ENCODE measurements around the gene MLLT1. TPM values are rescaled to one million over a fixed set of nuclear protein-coding genes. Genes with fewer than 3 reads are reported as not detected.
A peak's percentile ranks its signal among the peaks of the same experiment; 100 is the strongest.

MLLT1 gene
- total and polyA plus RNA-seq, 7 donors: 9.9 to 25.5 (median 16.3) TPM

DNA sequence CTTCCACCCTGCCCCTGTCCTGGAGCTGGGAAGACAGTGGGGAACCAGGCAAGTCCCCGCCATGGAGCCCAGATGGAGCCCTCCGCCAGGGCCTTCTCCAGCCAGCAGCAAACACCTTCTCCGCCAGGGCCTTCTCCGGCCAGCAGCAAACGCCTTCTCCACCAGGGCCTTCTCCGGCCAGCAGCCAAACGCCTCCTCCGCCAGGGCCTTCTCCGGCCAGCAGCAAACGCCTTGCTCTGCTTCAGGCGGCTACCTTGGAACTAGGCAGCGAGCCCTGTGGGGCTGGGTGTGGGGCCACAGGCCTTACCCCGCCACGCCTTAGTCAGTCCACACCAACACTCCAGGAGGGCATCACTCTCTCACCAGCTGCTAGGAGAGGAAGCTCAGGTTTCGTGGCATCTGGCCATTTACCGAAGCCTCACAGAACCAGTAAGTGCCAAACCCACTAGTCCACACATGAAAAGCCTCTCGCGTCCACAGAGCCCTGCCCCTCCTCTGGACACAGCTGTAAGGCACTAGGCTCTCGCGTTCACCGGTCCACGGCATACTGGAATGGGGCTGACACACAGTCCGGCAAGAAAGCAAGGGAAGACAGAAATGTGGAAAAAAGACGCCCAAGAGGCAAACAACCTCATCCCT is 41.0 kb downstream of the MLLT1 start:
- WGBS, 2 donors: 80 to 84% methylated on average over 24 of the region's 24 CpGs
- Histone ChIP-seq H3K9me3 (no peaks in the 10 kb centered on the region), H3K36me3 (no peaks in the 10 kb centered on the region), H3K27ac (peak overlapping the region; percentile 52 to 68 (median 62)), H3K27me3 (no peaks in the 10 kb centered on the region), H3K4me1 (peaks cover 0 to 91% (median 77%) of the 10 kb centered on the region in 4 donors), H3K4me3 (no peak overlapping the region)
- no peak for DNase-seq
- TF ChIP-seq POLR2A (IDR thresholded peaks at IDR 0.05) (no peak), EP300 (IDR thresholded peaks at IDR 0.05) (no peak), POLR2AphosphoS5 (IDR thresholded peaks at IDR 0.05) (no peak)
- TF ChIP-seq, protein P1, sequence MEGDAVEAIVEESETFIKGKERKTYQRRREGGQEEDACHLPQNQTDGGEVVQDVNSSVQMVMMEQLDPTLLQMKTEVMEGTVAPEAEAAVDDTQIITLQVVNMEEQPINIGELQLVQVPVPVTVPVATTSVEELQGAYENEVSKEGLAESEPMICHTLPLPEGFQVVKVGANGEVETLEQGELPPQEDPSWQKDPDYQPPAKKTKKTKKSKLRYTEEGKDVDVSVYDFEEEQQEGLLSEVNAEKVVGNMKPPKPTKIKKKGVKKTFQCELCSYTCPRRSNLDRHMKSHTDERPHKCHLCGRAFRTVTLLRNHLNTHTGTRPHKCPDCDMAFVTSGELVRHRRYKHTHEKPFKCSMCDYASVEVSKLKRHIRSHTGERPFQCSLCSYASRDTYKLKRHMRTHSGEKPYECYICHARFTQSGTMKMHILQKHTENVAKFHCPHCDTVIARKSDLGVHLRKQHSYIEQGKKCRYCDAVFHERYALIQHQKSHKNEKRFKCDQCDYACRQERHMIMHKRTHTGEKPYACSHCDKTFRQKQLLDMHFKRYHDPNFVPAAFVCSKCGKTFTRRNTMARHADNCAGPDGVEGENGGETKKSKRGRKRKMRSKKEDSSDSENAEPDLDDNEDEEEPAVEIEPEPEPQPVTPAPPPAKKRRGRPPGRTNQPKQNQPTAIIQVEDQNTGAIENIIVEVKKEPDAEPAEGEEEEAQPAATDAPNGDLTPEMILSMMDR (IDR thresholded peaks at IDR 0.05): no peak
- intact Hi-C loops (cut with DNase I): no loop called here

- no peak for DNase-seq
- no peak overlapping the region for H3K4me3 ChIP-seq
- TF ChIP-seq POLR2A (IDR thresholded peaks at IDR 0.05) (no peak), POLR2AphosphoS5 (IDR thresholded peaks at IDR 0.05) (no peak), EP300 (IDR thresholded peaks at IDR 0.05) (no peak)
- TF ChIP-seq, protein P1 (IDR thresholded peaks at IDR 0.05): no peak
- no peaks in the 10 kb centered on the region for H3K27me3 ChIP-seq
- H3K4me1 ChIP-seq: peaks cover 0 to 91% (median 78%) of the 10 kb centered on the region in 4 donors
- WGBS, 2 donors: 75 to 89% methylated on average over 6 of the region's 6 CpGs
- no peaks in the 10 kb centered on the region for H3K36me3 ChIP-seq
- no peaks in the 10 kb centered on the region for H3K9me3 ChIP-seq
- H3K27ac ChIP-seq: peak overlapping the region; percentile 52 to 68 (median 62)
- intact Hi-C loops (cut with DNase I): no loop called here
Measured at GRCh38 chr19:6238256-6238642, 41.5 kb downstream of the MLLT1 start.

GRCh38 chr19:6236310-6237291 is 43.2 kb downstream of the MLLT1 start:
- intact Hi-C loops (cut with DNase I): no loop called here
- H3K9me3 ChIP-seq: no peaks in the 10 kb centered on the region
- DNase-seq: no peak
- TF ChIP-seq POLR2AphosphoS5 (IDR thresholded peaks at IDR 0.05) (no peak), EP300 (IDR thresholded peaks at IDR 0.05) (no peak), POLR2A (IDR thresholded peaks at IDR 0.05) (no peak)
- TF ChIP-seq, protein P1 (IDR thresholded peaks at IDR 0.05): no peak
- no peaks in the 10 kb centered on the region for H3K27me3 ChIP-seq
- H3K27ac ChIP-seq: peak overlapping the region in 1 of 4 donors; percentile 33
- peaks cover 0 to 89% (median 75%) of the 10 kb centered on the region in 4 donors for H3K4me1 ChIP-seq
- WGBS, 2 donors: 49 to 78% methylated on average over 39 of the region's 39 CpGs
- H3K36me3 ChIP-seq: no peaks in the 10 kb centered on the region
- H3K4me3 ChIP-seq: no peak overlapping the region

DNA sequence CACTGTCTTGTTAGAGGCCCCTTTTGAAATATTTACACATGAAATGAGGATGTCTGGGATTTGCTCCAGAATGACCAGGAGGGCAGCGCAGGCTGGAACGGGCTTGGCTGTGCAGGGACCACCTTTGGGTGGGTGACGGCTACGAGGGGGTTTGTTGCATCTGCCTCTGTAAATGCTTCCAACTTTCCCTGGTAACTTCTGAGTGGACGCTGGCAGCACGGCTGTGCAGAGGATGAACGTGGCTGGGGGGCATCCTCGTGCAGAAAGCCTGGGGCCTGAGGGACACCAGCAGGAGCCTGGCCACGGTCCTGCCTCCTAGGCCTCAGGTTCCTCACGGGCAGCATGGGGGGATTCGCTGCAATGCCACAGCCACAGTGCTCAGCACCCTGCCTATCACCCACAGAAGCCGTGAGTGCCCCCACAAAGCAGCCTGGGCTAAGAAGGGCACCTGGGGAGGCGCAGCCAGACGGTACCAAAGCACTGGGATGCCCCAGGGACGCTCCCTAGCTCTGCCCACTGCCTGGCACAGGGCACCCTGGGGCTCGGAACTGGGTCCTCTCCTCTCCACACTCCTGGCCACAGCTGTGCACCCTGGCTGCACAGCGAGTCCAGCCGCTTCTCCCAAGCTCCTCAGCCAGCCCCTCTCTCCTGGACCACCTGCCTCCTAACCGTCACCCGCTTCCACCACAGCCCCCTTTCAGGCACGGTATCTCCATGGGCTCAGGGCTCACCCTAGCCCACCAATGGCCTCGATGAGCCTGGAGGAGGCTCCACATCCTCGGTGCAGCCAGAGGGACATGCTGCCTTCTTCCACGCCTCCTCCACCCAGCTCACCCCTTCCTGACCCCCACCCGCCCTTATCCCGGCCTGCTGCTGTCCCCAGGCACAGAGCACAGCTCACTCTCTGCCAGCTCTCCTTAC is 44.5 kb downstream of the MLLT1 start:
- intact Hi-C loops (cut with DNase I): no loop called here
- Histone ChIP-seq H3K4me1 (peaks cover 0 to 77% (median 68%) of the 10 kb centered on the region in 4 donors), H3K27ac (peak overlapping the region in 3 of 4 donors; percentile 31 to 65 (median 35)), H3K27me3 (no peaks in the 10 kb centered on the region), H3K9me3 (no peaks in the 10 kb centered on the region), H3K4me3 (no peak overlapping the region), H3K36me3 (peaks cover 0 to 2% (median 1%) of the 10 kb centered on the region in 4 donors)
- TF ChIP-seq, protein P1 (IDR thresholded peaks at IDR 0.05): no peak
- TF ChIP-seq POLR2AphosphoS5 (IDR thresholded peaks at IDR 0.05): no peak
- TF ChIP-seq POLR2A (IDR thresholded peaks at IDR 0.05): no peak
- no peak for TF ChIP-seq EP300 (IDR thresholded peaks at IDR 0.05)
- DNase-seq: no peak
- WGBS, 2 donors: 88% methylated on average over 26 of the region's 26 CpGs
